Trophoblast cell (in vitro differentiated cells and primary cell): ENCODE results near the gene RBCK1.

Experiments
- DNase-seq, 2 donors: peaks; one replicate each; pipeline ENCODE4 v3.0.0-alpha.2; 2016
- H2AFZ ChIP-seq: 2 replicates; pipeline ENCODE4 v1.6.1; 2013; ENCODE audit warnings: low read length, moderate library complexity, mild to moderate bottlenecking; ENCODE audit not compliant: insufficient read depth, poor library complexity
- H2AK5ac ChIP-seq: 2 replicates; pipeline ENCODE4 v1.6.1; 2013; ENCODE audit warnings: mild to moderate bottlenecking, low read length
- H2BK120ac ChIP-seq: 2 replicates; pipeline ENCODE4 v1.6.1; 2013; ENCODE audit warnings: low read length, mild to moderate bottlenecking, moderate library complexity; ENCODE audit not compliant: insufficient read depth, poor library complexity
- H2BK12ac ChIP-seq: 2 replicates; pipeline ENCODE4 v1.6.1; 2013; ENCODE audit warnings: mild to moderate bottlenecking, low read length, moderate library complexity
- H2BK5ac ChIP-seq: 2 replicates; pipeline ENCODE4 v1.6.1; 2013; ENCODE audit warnings: low read length, low read depth, moderate library complexity, mild to moderate bottlenecking; ENCODE audit not compliant: poor library complexity
- H3K14ac ChIP-seq: 2 replicates; pipeline ENCODE4 v1.6.1; 2013; ENCODE audit warnings: mild to moderate bottlenecking, low read length
- H3K18ac ChIP-seq: 2 replicates; pipeline ENCODE4 v1.6.1; 2013; ENCODE audit warnings: mild to moderate bottlenecking, low read length
- H3K23ac ChIP-seq: 2 replicates; pipeline ENCODE4 v1.6.1; 2013; ENCODE audit warnings: low read length
- H3K27ac ChIP-seq: 2 replicates; pipeline ENCODE4 v1.5.1; 2013; ENCODE audit warnings: low read depth, mild to moderate bottlenecking, inconsistent platforms, low read length, moderate library complexity
- H3K27me3 ChIP-seq: 2 replicates; pipeline ENCODE4 v1.6.1; 2013; ENCODE audit warnings: inconsistent platforms, mild to moderate bottlenecking, low read length, moderate library complexity; ENCODE audit not compliant: insufficient read depth
- H3K36me3 ChIP-seq, 2 experiments: 1 replicate in 1 of 2; 2 replicates in 1 of 2; pipeline ENCODE4 v1.6.1; 2013; ENCODE audit warnings: low read length in 2 of 2, mild to moderate bottlenecking in 2 of 2, moderate library complexity in 1 of 2; ENCODE audit not compliant: insufficient read depth in 2 of 2, control insufficient read depth in 1 of 2
- H3K4ac ChIP-seq: 2 replicates; pipeline ENCODE4 v1.6.1; 2013; ENCODE audit warnings: low read depth, mild to moderate bottlenecking, low read length, moderate library complexity
- H3K4me1 ChIP-seq, 2 experiments: 1 replicate in 1 of 2; 2 replicates in 1 of 2; pipeline ENCODE4 v1.6.1; 2013; ENCODE audit warnings: low read length in 2 of 2, mild to moderate bottlenecking in 2 of 2, moderate library complexity in 1 of 2; ENCODE audit not compliant: insufficient read depth in 2 of 2, control insufficient read depth in 1 of 2
- H3K4me2 ChIP-seq: 2 replicates; pipeline ENCODE4 v1.6.1; 2013; ENCODE audit warnings: inconsistent platforms, mild to moderate bottlenecking, low read length, moderate library complexity
- H3K4me3 ChIP-seq: 2 replicates; pipeline ENCODE4 v1.5.1; 2013; ENCODE audit warnings: mild to moderate bottlenecking, low read depth, low read length, inconsistent platforms
- H3K79me1 ChIP-seq: one replicate; pipeline ENCODE4 v1.6.1; 2013; ENCODE audit warnings: low read length
- H3K79me2 ChIP-seq: 2 replicates; pipeline ENCODE4 v1.6.1; 2013; ENCODE audit warnings: low read length, mild to moderate bottlenecking; ENCODE audit not compliant: control insufficient read depth, insufficient read depth, poor library complexity
- H3K9ac ChIP-seq: 2 replicates; pipeline ENCODE4 v1.6.1; 2013; ENCODE audit warnings: mild to moderate bottlenecking, low read length
- H3K9me3 ChIP-seq: 2 replicates; pipeline ENCODE4 v1.6.1; 2013; ENCODE audit warnings: low read depth, mild to moderate bottlenecking, control low read depth, inconsistent platforms, low read length; ENCODE audit not compliant: insufficient read depth
- H4K12ac ChIP-seq: 2 replicates; pipeline ENCODE4 v1.6.1; 2013; ENCODE audit warnings: low read depth, mild to moderate bottlenecking, low read length, moderate library complexity
- H4K8ac ChIP-seq: 2 replicates; pipeline ENCODE4 v1.6.1; 2013; ENCODE audit warnings: low read depth, mild to moderate bottlenecking, low read length, moderate library complexity
- H4K91ac ChIP-seq: one replicate; pipeline ENCODE4 v1.6.1; 2013; ENCODE audit warnings: low read depth, mild to moderate bottlenecking, low read length, moderate library complexity
- WGBS: extraction: QIAGEN DNeasy Blood & Tissue Kit; methylation state at CpG from one replicate; pipeline ENCODE4 v1.1.7; 2013; ENCODE audit warnings: missing lambda C conversion rate; ENCODE audit not compliant: insufficient read length, insufficient coverage; ENCODE audit errors: extremely low coverage; 5-methylcytosine and 5-hydroxymethylcytosine counted together

Gene RBCK1

GRCh38 chr20:434221-434620 lies 26.1 kb downstream of the RBCK1 start:
- Histone ChIP-seq H4K12ac (no peak overlapping the region), H2AK5ac (no peak overlapping the region), H2BK120ac (no peak overlapping the region), H4K8ac (no peak overlapping the region), H3K14ac (no peak overlapping the region), H3K4me2 (no peak overlapping the region), H4K91ac (no peak overlapping the region), H3K79me2 (no peaks in the 10 kb centered on the region), H2AFZ (no peak overlapping the region), H3K27me3 (no peaks in the 10 kb centered on the region), H3K27ac (no peak overlapping the region), H3K23ac (no peak overlapping the region), H3K4ac (no peak overlapping the region), H3K4me3 (no peak overlapping the region), H2BK5ac (no peak overlapping the region), H2BK12ac (no peak overlapping the region), H3K4me1 (no peaks in the 10 kb centered on the region), H3K9ac (no peak overlapping the region), H3K79me1 (no peaks in the 10 kb centered on the region), H3K36me3 (peaks cover 57 to 75% of the 10 kb centered on the region in 2 experiments), H3K9me3 (no peaks in the 10 kb centered on the region), H3K18ac (no peak overlapping the region)
- peak; percentile 88 to 90 for DNase-seq
- WGBS = no CpG with 5 or more reads among the region's 11 CpGs

DNA sequence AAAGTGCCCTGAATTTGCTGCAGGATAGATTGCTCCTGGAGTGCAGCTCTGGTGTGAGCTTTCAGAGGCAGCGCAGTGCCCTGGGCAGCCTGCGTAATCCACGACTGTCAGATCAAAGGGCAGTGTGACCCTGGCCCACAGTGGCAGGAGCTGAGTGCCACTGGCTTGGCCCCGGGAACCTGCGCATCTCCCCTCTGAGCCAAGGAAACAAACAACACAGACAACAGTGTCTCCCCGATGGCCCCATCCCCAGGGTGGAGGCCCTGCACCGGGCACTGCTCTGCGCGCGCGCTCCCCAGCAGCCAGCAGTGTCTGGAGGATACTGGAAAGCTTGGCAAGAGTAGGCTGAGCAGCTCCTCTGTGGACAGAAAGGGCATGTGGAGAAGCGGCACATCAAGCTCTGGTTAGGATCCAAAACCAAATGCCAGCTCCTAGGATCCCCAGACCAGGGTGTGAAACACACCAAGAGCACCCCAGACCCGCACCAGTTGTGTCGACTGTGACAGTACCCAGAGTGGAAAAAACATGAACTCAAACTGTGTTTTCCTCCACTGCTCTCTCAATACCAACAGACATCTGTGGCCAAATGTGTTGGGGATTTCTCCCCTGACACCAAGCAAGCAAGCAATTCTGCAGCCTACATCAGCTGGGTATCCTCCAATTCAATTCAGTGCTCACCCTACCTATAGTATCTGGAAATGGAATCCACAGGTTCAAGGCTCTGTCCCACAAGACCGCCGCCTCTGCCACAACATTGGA lies 26.7 kb downstream of the RBCK1 start:
- Histone ChIP-seq H2AK5ac (no peak overlapping the region), H2AFZ (no peak overlapping the region), H3K4me3 (no peak overlapping the region), H4K8ac (no peak overlapping the region), H4K12ac (peak overlapping the region; percentile 56), H3K36me3 (peaks cover 56 to 77% of the 10 kb centered on the region in 2 experiments), H3K14ac (no peak overlapping the region), H3K27ac (no peak overlapping the region), H3K9me3 (no peaks in the 10 kb centered on the region), H3K27me3 (no peaks in the 10 kb centered on the region), H4K91ac (no peak overlapping the region), H3K4me2 (no peak overlapping the region), H3K4ac (no peak overlapping the region), H3K79me1 (no peaks in the 10 kb centered on the region), H2BK120ac (no peak overlapping the region), H2BK12ac (no peak overlapping the region), H3K79me2 (no peaks in the 10 kb centered on the region), H2BK5ac (no peak overlapping the region), H3K18ac (no peak overlapping the region), H3K4me1 (no peaks in the 10 kb centered on the region), H3K23ac (no peak overlapping the region), H3K9ac (no peak overlapping the region)
- no CpG with 5 or more reads among the region's 16 CpGs for WGBS
- no peak for DNase-seq

DNA sequence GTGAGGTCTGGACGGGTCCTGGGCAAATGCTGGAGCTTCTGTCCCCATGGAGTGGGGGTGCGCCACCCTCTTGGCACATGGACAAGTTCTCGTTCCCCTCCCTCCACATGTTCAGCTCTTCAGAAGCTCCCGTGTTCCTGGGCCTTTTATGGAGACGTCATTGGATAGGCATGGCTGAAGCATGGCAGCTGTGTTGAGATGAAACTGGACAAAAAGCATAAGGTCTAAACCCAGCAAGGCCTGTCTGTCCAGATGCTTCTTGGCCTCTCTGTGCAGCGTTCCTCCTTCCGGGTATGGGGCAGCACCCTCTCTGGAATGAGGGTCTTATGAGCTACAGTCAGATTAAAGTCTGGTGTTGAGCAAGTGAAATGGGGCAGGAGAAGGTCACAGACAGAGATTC lies 27.5 kb downstream of the RBCK1 start:
- Histone ChIP-seq H4K91ac (no peak overlapping the region), H3K4me3 (no peak overlapping the region), H3K4me2 (no peak overlapping the region), H3K4me1 (no peaks in the 10 kb centered on the region), H3K36me3 (peaks cover 55 to 78% of the 10 kb centered on the region in 2 experiments), H4K12ac (no peak overlapping the region), H2BK12ac (no peak overlapping the region), H4K8ac (no peak overlapping the region), H3K27ac (no peak overlapping the region), H2AFZ (no peak overlapping the region), H3K4ac (no peak overlapping the region), H2BK5ac (no peak overlapping the region), H3K18ac (no peak overlapping the region), H3K9ac (no peak overlapping the region), H2AK5ac (no peak overlapping the region), H2BK120ac (no peak overlapping the region), H3K14ac (no peak overlapping the region), H3K79me2 (no peaks in the 10 kb centered on the region), H3K23ac (no peak overlapping the region), H3K27me3 (no peaks in the 10 kb centered on the region), H3K79me1 (no peaks in the 10 kb centered on the region), H3K9me3 (peaks cover 3% of the 10 kb centered on the region)
- DNase-seq = peak; percentile 55 to 71
- WGBS = no CpG with 5 or more reads among the region's 7 CpGs

GRCh38 chr20:436476-436875 lies 28.4 kb downstream of the RBCK1 start:
- no peak overlapping the region for H4K91ac ChIP-seq
- no peak overlapping the region for H3K4me3 ChIP-seq
- H3K27me3 ChIP-seq = no peaks in the 10 kb centered on the region
- no CpG with 5 or more reads among the region's 5 CpGs for WGBS
- H3K4me2 ChIP-seq = no peak overlapping the region
- H3K14ac ChIP-seq = no peak overlapping the region
- H3K79me1 ChIP-seq = no peaks in the 10 kb centered on the region
- no peak for DNase-seq
- H2BK5ac ChIP-seq = no peak overlapping the region
- H3K18ac ChIP-seq = no peak overlapping the region
- H3K23ac ChIP-seq = no peak overlapping the region
- H3K9ac ChIP-seq = no peak overlapping the region
- H3K27ac ChIP-seq = no peak overlapping the region
- H3K4ac ChIP-seq = no peak overlapping the region
- H2AK5ac ChIP-seq = no peak overlapping the region
- no peak overlapping the region for H2BK12ac ChIP-seq
- H3K4me1 ChIP-seq = no peaks in the 10 kb centered on the region
- peaks cover 3% of the 10 kb centered on the region for H3K9me3 ChIP-seq
- no peak overlapping the region for H4K12ac ChIP-seq
- no peak overlapping the region for H4K8ac ChIP-seq
- H3K36me3 ChIP-seq = peaks cover 57 to 77% of the 10 kb centered on the region in 2 experiments
- H2AFZ ChIP-seq = no peak overlapping the region
- no peaks in the 10 kb centered on the region for H3K79me2 ChIP-seq
- no peak overlapping the region for H2BK120ac ChIP-seq
